ENCODE measurements around the gene SDK1.

The SDK1 gene

GRCh38 chr7:4067476-4067760 lies 766.4 kb downstream of the SDK1 start:
- no peak for DNase-seq (ENCODE audit: low read depth)
- no peak overlapping the region for H3K4me3 ChIP-seq (ENCODE audit: low read length)
- no peak for TF ChIP-seq CTCF (IDR thresholded peaks at IDR 0.05; ENCODE audit: insufficient read depth, low read depth, low read length, missing control alignments)

- TF ChIP-seq CTCF (IDR thresholded peaks at IDR 0.05; ENCODE audit: insufficient read depth, low read depth, low read length, missing control alignments) = no peak
- DNase-seq (ENCODE audit: low read depth) = no peak
- no peak overlapping the region for H3K4me3 ChIP-seq (ENCODE audit: low read length)
These were observed 766.8 kb downstream of the SDK1 start for GRCh38 chr7:4067874-4068273.

- no peak for TF ChIP-seq CTCF (IDR thresholded peaks at IDR 0.05; ENCODE audit: insufficient read depth, low read depth, low read length, missing control alignments)
- DNase-seq (ENCODE audit: low read depth) = no peak
- H3K4me3 ChIP-seq (ENCODE audit: low read length) = no peak overlapping the region
These were observed 767.2 kb downstream of the SDK1 start for GRCh38 chr7:4068286-4068685.

GRCh38 chr7:4069268-4070095 lies 768.4 kb downstream of the SDK1 start:
- TF ChIP-seq CTCF (IDR thresholded peaks at IDR 0.05; ENCODE audit: insufficient read depth, low read depth, low read length, missing control alignments) = no peak
- no peak overlapping the region for H3K4me3 ChIP-seq (ENCODE audit: low read length)
- no peak for DNase-seq (ENCODE audit: low read depth)

GRCh38 chr7:4070214-4070613 lies 769.2 kb downstream of the SDK1 start:
- DNase-seq (ENCODE audit: low read depth) = no peak
- no peak for TF ChIP-seq CTCF (IDR thresholded peaks at IDR 0.05; ENCODE audit: insufficient read depth, low read depth, low read length, missing control alignments)
- no peak overlapping the region for H3K4me3 ChIP-seq (ENCODE audit: low read length)

- TF ChIP-seq CTCF (IDR thresholded peaks at IDR 0.05; ENCODE audit: insufficient read depth, low read depth, low read length, missing control alignments) = no peak
- no peak overlapping the region for H3K4me3 ChIP-seq (ENCODE audit: low read length)
- DNase-seq (ENCODE audit: low read depth) = no peak
These were observed 770.5 kb downstream of the SDK1 start for GRCh38 chr7:4071370-4072058.
